Adipocyte (in vitro differentiated cells): Measurements from ENCODE around the gene DERA.
A peak's percentile ranks its signal among the peaks of the same experiment; 100 is the strongest.
"Not testable (repeated sequence)": the region's sequence is repeated elsewhere in the genome, so short reads cannot be mapped to it uniquely, and the experiment has no call there.

Experiments used
- DNase-seq: peaks from one replicate; pipeline ENCODE4 v3.0.0-alpha.2; 2015; ENCODE audit warnings: low read depth
- H3K27me3 ChIP-seq: replicated peaks from 2 replicates; pipeline ENCODE4 v1.7.0; 2013; ENCODE audit warnings: mild to moderate bottlenecking, low read length, moderate library complexity; ENCODE audit not compliant: control insufficient read depth, insufficient read depth
- H3K36me3 ChIP-seq: 2 replicates; pipeline ENCODE4 v1.7.0; 2013; ENCODE audit warnings: low read length, mild to moderate bottlenecking, moderate library complexity; ENCODE audit not compliant: control insufficient read depth, insufficient read depth, severe bottlenecking
- H3K4me1 ChIP-seq: 2 replicates; pipeline ENCODE4 v1.7.0; 2013; ENCODE audit warnings: mild to moderate bottlenecking, low read length, moderate library complexity; ENCODE audit not compliant: control insufficient read depth, insufficient read depth
- H3K4me3 ChIP-seq: 2 replicates; pipeline ENCODE4 v1.7.0; 2013; ENCODE audit warnings: mild to moderate bottlenecking, low read length, moderate library complexity
- H3K9ac ChIP-seq: 2 replicates; pipeline ENCODE4 v1.7.0; 2013; ENCODE audit warnings: mild to moderate bottlenecking, low read length, moderate library complexity
- H3K9me3 ChIP-seq: 2 replicates; pipeline ENCODE4 v1.7.0; 2013; ENCODE audit warnings: mild to moderate bottlenecking, low read length, moderate library complexity; ENCODE audit not compliant: control insufficient read depth

Gene DERA

DNA sequence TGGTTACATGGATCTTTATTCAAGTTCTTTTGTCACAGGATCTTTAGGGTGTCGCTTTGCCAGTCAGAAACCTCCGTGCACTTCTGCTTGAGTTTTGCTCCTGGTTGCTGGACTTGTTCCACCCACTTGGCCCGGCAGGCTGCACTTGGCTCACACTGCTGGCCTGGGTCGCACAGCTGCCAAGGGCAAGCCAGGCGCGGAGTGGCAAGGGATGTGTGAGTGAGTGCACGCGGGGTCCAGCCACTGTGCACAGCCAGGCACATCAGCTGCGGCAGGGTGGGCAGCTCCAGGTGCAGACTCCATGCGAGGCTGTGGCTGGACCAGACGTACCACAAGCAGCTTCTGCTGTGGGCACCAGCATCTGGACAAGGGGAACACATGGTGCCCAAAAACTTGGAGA lies 76.6 kb downstream of the DERA start:
- no peaks in the 10 kb centered on the region for H3K9me3 ChIP-seq
- no peak for DNase-seq
- H3K27me3 ChIP-seq: no peaks in the 10 kb centered on the region
- H3K4me1 ChIP-seq: peaks cover 8% of the 10 kb centered on the region
- no peak overlapping the region for H3K9ac ChIP-seq
- H3K36me3 ChIP-seq: peaks cover 29% of the 10 kb centered on the region
- H3K4me3 ChIP-seq: no peak overlapping the region

DNA sequence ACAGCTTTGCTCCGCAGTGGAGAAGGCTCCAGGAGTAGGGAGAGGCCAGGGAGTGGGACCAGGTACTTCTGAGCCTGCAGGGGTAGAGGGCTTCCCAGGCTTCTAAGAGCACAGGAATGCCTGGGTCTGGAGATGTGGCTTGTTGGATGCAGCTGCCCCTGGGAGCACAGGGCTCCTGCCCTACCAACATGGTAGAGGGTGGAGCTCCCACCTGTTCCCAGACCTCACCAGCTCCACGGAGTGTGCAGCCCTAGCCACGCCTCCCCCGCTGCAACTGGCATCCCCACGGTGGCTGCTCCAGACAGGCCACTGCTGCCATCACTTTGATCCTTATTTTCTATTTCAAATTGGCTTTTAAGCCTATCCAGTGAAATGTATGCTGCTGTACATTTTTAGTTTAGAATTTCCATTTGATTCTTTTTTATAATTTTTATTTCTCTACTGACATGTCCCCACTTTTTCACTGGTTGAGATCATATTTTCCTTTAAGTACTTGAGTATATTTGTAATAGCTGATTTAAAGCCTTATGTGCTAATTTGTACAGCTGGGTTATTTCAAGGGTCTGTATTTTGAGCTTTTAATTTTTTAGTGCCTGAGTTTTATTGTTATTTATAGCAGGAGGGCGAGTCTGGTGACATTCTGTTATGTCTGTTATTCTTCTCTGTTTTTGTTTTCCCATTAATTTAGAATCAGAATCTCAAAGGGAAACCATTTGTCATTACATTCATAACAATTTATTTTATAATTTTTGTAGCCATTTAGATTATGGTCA lies 78.0 kb downstream of the DERA start:
- Histone ChIP-seq H3K9ac (no peak overlapping the region), H3K27me3 (no peaks in the 10 kb centered on the region), H3K4me1 (no peaks in the 10 kb centered on the region), H3K4me3 (no peak overlapping the region), H3K36me3 (peaks cover 25% of the 10 kb centered on the region), H3K9me3 (no peaks in the 10 kb centered on the region)
- no peak for DNase-seq

DNA sequence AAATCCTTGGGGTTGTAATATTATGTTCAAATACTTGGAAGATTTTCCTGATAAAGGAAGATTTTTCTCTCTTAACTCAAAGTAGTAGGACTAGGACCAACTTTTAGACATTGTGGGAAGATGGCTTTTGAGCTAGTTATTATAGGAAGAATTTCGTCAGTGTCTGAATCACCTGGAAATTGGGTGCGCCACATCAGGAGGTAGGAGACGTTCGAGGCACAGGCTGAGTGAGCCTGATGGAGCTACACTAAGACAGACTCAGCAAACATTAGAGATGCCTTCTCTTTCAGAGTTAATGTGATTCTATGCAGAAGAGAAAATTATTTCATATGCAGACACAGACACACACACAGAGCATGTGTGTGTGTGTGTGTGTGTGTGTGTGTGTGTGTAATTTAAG lies 84.7 kb downstream of the DERA start:
- H3K27me3 ChIP-seq: no peaks in the 10 kb centered on the region
- H3K36me3 ChIP-seq: no peaks in the 10 kb centered on the region
- peaks cover 24% of the 10 kb centered on the region for H3K4me1 ChIP-seq
- H3K9me3 ChIP-seq: no peaks in the 10 kb centered on the region
- H3K4me3 ChIP-seq: no peak overlapping the region
- DNase-seq: no peak
- H3K9ac ChIP-seq: no peak overlapping the region

DNA sequence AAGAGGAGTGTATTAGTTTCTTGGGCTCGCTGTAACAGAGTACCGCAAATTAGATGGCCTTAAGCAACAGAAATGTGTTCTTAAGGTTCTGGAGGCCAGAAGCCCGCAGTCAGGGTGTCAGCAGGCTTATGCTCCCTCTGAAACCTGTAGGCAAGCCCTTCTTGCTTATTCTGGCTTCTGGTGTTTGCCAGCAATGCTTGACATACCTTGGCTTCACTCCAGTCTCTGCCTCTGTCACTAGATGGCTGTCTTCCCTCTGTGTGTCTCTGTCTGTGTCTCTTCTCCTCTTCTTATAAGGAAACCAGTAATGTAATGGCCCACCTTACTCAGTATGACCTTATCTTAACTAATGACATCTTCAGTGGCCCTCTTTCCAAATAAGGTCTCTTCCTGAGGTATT lies 85.1 kb downstream of the DERA start:
- no peaks in the 10 kb centered on the region for H3K36me3 ChIP-seq
- no peak overlapping the region for H3K4me3 ChIP-seq
- H3K27me3 ChIP-seq: no peaks in the 10 kb centered on the region
- DNase-seq: peak; percentile 57
- H3K9ac ChIP-seq: no peak overlapping the region
- H3K9me3 ChIP-seq: no peaks in the 10 kb centered on the region
- peaks cover 24% of the 10 kb centered on the region for H3K4me1 ChIP-seq

DNA sequence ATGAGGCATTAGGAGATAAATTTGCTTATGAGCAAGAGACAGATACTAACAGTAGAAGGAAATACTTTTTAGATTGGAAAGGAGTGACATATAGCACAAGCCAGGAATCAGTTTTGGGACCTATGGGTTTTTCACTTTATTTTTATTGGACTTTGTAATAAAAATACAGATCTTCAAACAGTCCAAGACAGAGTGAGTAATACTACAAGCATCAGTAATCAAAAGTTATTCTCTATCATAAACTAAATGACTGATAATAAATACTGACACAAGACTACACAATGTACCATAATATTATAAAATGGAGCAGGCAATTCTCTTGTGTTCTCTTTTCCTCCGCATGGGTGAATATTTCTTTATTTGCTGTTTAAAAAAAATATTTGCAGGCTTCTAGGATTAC lies 85.8 kb downstream of the DERA start:
- Histone ChIP-seq H3K9me3 (no peaks in the 10 kb centered on the region), H3K4me1 (peaks cover 24% of the 10 kb centered on the region), H3K9ac (no peak overlapping the region), H3K27me3 (no peaks in the 10 kb centered on the region), H3K4me3 (no peak overlapping the region), H3K36me3 (no peaks in the 10 kb centered on the region)
- peak; percentile 2 for DNase-seq

DNA sequence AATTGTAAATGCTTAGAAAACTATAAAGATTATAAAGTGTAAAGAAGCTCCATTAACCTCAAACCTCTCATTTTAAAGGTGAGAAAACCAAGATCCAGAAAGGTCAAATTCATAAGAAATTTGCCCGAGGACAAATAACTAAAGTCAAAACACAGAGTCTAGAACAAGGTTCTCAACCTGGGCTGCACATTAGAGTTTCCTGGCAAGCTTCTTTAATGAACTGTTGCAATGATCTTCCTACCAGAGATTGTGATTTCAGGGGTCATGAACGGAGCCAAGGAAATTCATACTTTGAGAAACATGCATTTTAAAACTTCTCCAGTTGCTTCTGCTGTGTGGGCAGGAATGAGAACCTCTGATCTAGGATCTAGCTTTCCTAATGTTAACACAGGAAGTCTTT lies 86.8 kb downstream of the DERA start:
- no peak for DNase-seq

DNA sequence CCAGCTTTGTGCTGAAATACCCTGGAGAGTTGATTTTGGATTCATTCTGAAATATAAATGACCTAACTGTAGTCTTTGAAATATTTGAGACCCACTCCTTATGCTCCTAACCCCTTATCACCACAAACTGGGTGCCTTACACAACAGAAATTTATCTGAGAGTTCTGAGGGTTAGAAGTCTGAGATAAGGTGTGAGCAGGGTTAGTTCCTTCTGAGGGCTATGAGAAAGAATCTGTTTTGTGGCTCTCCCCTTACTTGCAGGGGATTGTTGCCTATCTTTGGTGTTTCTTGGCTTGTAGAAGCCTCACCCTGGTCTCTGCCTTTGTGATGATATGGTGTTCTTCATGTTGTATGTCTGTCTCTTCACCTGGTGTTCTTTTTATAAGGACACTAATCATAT lies 91.7 kb downstream of the DERA start:
- H3K4me3 ChIP-seq: no peak overlapping the region
- H3K4me1 ChIP-seq: peaks cover 9% of the 10 kb centered on the region
- no peaks in the 10 kb centered on the region for H3K27me3 ChIP-seq
- H3K9ac ChIP-seq: no peak overlapping the region
- no peak for DNase-seq
- H3K9me3 ChIP-seq: no peaks in the 10 kb centered on the region
- peaks cover 6% of the 10 kb centered on the region for H3K36me3 ChIP-seq

More for the DNA sequence above, 86.8 kb downstream of the DERA start:
- no peak overlapping the region for H3K4me3 ChIP-seq
- no peak overlapping the region for H3K9ac ChIP-seq
- peaks cover 29% of the 10 kb centered on the region for H3K4me1 ChIP-seq
- no peaks in the 10 kb centered on the region for H3K27me3 ChIP-seq
- H3K36me3 ChIP-seq: no peaks in the 10 kb centered on the region
- H3K9me3 ChIP-seq: no peaks in the 10 kb centered on the region

DNA sequence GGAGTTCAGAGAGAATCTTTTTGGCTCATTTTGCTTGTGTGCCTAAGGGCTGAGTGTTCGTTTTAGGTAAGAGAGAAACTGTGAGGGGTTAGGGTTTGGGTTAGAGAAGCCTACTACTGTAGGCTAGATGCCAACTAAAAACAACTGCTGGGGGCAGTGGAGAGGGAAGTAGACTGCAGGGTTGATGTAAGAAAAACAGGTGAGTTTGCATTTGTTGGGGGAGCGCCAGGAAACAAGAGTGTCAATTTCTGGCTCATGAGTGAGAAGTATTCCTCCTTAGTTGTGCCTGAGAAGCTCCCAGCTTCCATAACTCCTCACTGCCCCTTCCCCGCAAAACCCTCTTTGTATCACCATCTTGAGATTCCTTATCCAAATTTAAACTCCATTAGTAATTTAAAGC lies 92.3 kb downstream of the DERA start:
- Histone ChIP-seq H3K9ac (no peak overlapping the region), H3K27me3 (no peaks in the 10 kb centered on the region), H3K36me3 (peaks cover 6% of the 10 kb centered on the region), H3K4me3 (no peak overlapping the region), H3K4me1 (peaks cover 6% of the 10 kb centered on the region), H3K9me3 (no peaks in the 10 kb centered on the region)
- DNase-seq: no peak

DNA sequence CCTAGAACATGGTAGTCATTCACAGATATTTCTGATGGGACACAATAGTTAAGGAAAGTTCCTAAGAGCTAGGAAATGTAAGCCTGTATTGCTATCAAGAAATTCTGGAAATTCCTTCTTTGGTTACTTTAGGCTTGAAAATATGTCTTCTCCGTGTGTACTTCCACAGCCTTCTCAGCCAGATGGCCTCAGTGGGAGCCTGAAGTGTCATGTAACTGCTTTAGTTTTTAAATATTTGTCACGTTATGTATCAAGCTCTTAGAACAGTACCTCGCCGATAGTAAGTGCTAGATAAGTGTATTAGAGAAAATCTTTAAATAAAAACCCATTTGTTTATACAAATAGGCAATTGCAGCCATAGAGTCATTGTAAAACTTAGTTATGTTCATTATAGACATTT lies 95.6 kb downstream of the DERA start:
- Histone ChIP-seq H3K9ac (no peak overlapping the region), H3K36me3 (peaks cover 6% of the 10 kb centered on the region), H3K4me3 (no peak overlapping the region), H3K4me1 (peaks cover 11% of the 10 kb centered on the region), H3K27me3 (no peaks in the 10 kb centered on the region), H3K9me3 (no peaks in the 10 kb centered on the region)
- DNase-seq: no peak

DNA sequence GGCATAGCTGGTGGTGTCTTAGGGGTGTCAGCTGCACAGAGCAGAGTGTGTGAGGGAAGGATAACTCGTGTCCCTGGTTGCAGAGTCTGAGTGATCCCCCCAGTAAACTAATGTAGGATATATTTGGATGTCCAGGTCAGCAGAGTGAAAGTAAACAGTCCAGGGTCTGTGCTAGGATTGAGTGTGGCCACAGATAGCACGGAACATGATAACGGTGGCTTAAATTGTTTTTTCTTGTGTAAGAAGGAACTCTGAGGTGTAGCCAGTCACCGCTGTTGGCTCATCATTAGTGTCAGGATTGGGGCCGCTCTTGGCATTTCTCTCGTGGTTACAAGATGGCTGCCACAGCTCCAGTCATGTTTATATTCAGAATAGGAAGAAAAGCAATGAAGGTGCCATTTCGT lies 97.3 kb downstream of the DERA start:
- no peak overlapping the region for H3K4me3 ChIP-seq
- no peak overlapping the region for H3K9ac ChIP-seq
- H3K27me3 ChIP-seq: no peaks in the 10 kb centered on the region
- DNase-seq: no peak
- H3K36me3 ChIP-seq: peaks cover 6% of the 10 kb centered on the region
- no peaks in the 10 kb centered on the region for H3K9me3 ChIP-seq
- H3K4me1 ChIP-seq: peaks cover 12% of the 10 kb centered on the region

DNA sequence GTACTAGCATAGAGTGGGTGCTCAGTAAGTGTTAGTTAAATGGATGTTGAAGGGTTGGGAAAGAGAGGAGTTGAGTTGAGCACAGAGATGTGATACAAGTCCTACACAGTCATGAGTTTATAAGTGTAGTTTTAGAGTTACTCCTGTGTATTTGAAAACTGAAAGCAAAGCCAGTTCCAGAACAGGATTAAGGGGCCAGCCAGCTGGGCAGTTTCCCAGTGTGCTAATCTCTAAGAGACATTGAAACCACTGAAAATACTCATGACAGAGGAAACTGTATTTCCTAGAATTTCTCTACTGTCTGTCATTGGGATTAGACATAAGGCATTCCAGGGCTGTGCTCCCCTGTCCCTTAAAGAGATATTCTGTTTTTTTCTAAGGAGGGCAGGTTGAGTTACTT lies 101.0 kb downstream of the DERA start:
- peak; percentile 84 for DNase-seq
- no peaks in the 10 kb centered on the region for H3K27me3 ChIP-seq
- H3K9ac ChIP-seq: peak overlapping the region; percentile 13
- no peaks in the 10 kb centered on the region for H3K36me3 ChIP-seq
- peak overlapping the region; percentile 61 for H3K4me3 ChIP-seq
- peaks cover 12% of the 10 kb centered on the region for H3K4me1 ChIP-seq
- H3K9me3 ChIP-seq: no peaks in the 10 kb centered on the region

DNA sequence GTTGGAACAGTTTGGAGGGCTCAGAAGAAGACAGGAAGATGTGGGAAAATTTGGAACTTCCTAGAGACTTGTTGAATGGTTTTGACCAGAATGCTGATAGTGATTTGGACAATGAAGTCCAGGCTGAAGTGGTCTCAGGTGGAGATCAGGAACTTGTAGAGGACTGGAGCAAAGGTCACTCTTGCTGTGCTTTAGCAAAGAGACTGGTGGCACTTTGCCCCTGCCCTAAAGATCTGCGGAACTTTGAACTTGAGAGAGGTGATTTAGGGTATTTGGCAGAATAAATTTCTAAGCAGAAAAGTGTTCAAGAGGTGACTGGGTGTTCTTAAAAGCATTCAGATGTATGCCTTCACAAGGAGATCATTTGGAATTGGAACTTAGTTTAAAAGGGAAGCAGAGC lies 102.6 kb downstream of the DERA start:
- H3K36me3 ChIP-seq, DNase-seq, H3K9me3 ChIP-seq, H3K9ac ChIP-seq, H3K4me3 ChIP-seq, H3K27me3 ChIP-seq: not testable (repeated sequence)
- peaks cover 12% of the 10 kb centered on the region for H3K4me1 ChIP-seq
